Sciatic nerve (tissue), 2 donors: ENCODE measurements around the gene KLK12. TPM values are rescaled to one million over a fixed set of nuclear protein-coding genes. Genes with fewer than 3 reads are reported as not detected.

Experiments
- ATAC-seq: fragments of 200-7000 bp; cut with Tn5 transposase; one replicate; pipeline ENCODE4 v1.9.1; 2020; ENCODE audit warnings: mild to moderate bottlenecking, moderate library complexity
- DNase-seq: peaks from one replicate; pipeline ENCODE4 v3.0.0-alpha.2; 2020; ENCODE audit warnings: low spot score
- intact Hi-C: fragments of 100-400 bp; cut with DNase I; formaldehyde crosslinking; loops from one replicate; pipeline ENCODE4 v1.14.2; 2022
- total RNA-seq: library from RNA; stranded (reverse); fragmentation: NEBNext Ultra II Directional; extraction: Animal tissue kit (Norgen Biotek cat#: 25700); gene quantifications from one replicate; pipeline ENCODE4 v1.2.1, GENCODE V29; 2021
- donor health status: DM: no; HTN: no; CAD: no.
- donor health status: DM: no; HTN: no; CAD: no.

KLK12 gene
- total RNA-seq, 1 donor from 2014 or later = not detected

- DNase-seq = no peak
- intact Hi-C loops = no loop called here
- no peak for ATAC-seq
Measured at GRCh38 chr19:51060336-51060735, 25.5 kb upstream of the KLK12 start.

- no peak for DNase-seq
- intact Hi-C loops = no loop called here
- ATAC-seq = no peak
Measured at GRCh38 chr19:51059715-51060114, 24.9 kb upstream of the KLK12 start.

GRCh38 chr19:51055866-51056265 lies 21.1 kb upstream of the KLK12 start:
- no peak for DNase-seq
- intact Hi-C loops = no loop called here
- no peak for ATAC-seq

GRCh38 chr19:51047031-51047335 lies 12.2 kb upstream of the KLK12 start:
- no peak for ATAC-seq
- no peak for DNase-seq
- intact Hi-C loops = no loop called here

GRCh38 chr19:51044327-51044726 lies 9.5 kb upstream of the KLK12 start:
- intact Hi-C loops = no loop called here
- ATAC-seq (no peak), DNase-seq (no peak)

GRCh38 chr19:51043497-51043896 lies 8.7 kb upstream of the KLK12 start:
- ATAC-seq (no peak), DNase-seq (no peak)
- intact Hi-C loops = no loop called here

- DNase-seq (no peak), ATAC-seq (no peak)
- intact Hi-C loops = no loop called here
Measured at GRCh38 chr19:51040151-51040550, 5.3 kb upstream of the KLK12 start.

- ATAC-seq (no peak), DNase-seq (no peak)
- intact Hi-C loops = no loop called here
Measured at GRCh38 chr19:51036519-51036918, 1.7 kb upstream of the KLK12 start.

GRCh38 chr19:51031880-51032225 lies 2.9 kb downstream of the KLK12 start:
- DNase-seq (no peak), ATAC-seq (no peak)
- intact Hi-C loops = no loop called here

- ATAC-seq (no peak), DNase-seq (no peak)
- intact Hi-C loops = no loop called here
Measured at GRCh38 chr19:51031220-51031879, 3.5 kb downstream of the KLK12 start.

- no peak for DNase-seq
- no peak for ATAC-seq
- intact Hi-C loops = no loop called here
Measured at GRCh38 chr19:51030631-51031030, 4.2 kb downstream of the KLK12 start.

GRCh38 chr19:51029718-51030117 lies 5.1 kb downstream of the KLK12 start:
- no peak for ATAC-seq
- intact Hi-C loops = no loop called here

GRCh38 chr19:51027873-51028272 lies 6.9 kb downstream of the KLK12 start:
- ATAC-seq (no peak), DNase-seq (no peak)
- intact Hi-C loops = no loop called here

More at GRCh38 chr19:51029718-51030117, 5.1 kb downstream of the KLK12 start:
- no peak for DNase-seq

GRCh38 chr19:51027126-51027806 lies 7.5 kb downstream of the KLK12 start:
- DNase-seq = no peak
- peak; percentile 13 for ATAC-seq
- intact Hi-C loops = no loop called here

- intact Hi-C loops = no loop called here
- ATAC-seq = no peak
- DNase-seq = no peak
Measured at GRCh38 chr19:51026554-51026831, 8.3 kb downstream of the KLK12 start, which contains the start of gene KLK11. Gene KLK11 (minus strand): TSS chr19:51026616. CDS start chr19:51025631, 985 bp downstream.

GRCh38 chr19:51025809-51026553 lies 8.8 kb downstream of the KLK12 start:
- DNase-seq (no peak), ATAC-seq (no peak)
- intact Hi-C loops = no loop called here

- DNase-seq = no peak
- no peak for ATAC-seq
- intact Hi-C loops = no loop called here
Measured at GRCh38 chr19:51025401-51025800, 9.4 kb downstream of the KLK12 start.

- no peak for ATAC-seq
- intact Hi-C loops = no loop called here
- no peak for DNase-seq
Measured at GRCh38 chr19:51024924-51025323, 9.9 kb downstream of the KLK12 start.

- ATAC-seq (no peak), DNase-seq (no peak)
- intact Hi-C loops = no loop called here
Measured at GRCh38 chr19:51023946-51024345, 10.9 kb downstream of the KLK12 start.

- ATAC-seq (no peak), DNase-seq (no peak)
- intact Hi-C loops = no loop called here
Measured at GRCh38 chr19:51022526-51022925, 12.3 kb downstream of the KLK12 start.
